ENCODE measurements around the gene TOP2A. TPM values are rescaled to one million over a fixed set of nuclear protein-coding genes. Genes with fewer than 3 reads are reported as not detected.

The TOP2A gene
- total and polyA plus RNA-seq, 4 donors: 0.25 to 4.4 (median 1.9) TPM

- H3K27me3 ChIP-seq (ENCODE audit: control insufficient read depth in 1 of 2, insufficient read depth in 2 of 2, low read length in 1 of 2): no peaks in the 10 kb centered on the region
- H3K27ac ChIP-seq (ENCODE audit: low read depth in 1 of 2, low read length in 2 of 2): no peak overlapping the region
- no peaks in the 10 kb centered on the region for H3K9me3 ChIP-seq (ENCODE audit: control insufficient read depth, low read length)
- WGBS, 2 donors: 19 to 25% methylated on average over 5 of the region's 5 CpGs
- ATAC-seq (ENCODE audit: low FRiP score) (no peak), DNase-seq (peak; percentile 28 to 29)
- no peaks in the 10 kb centered on the region for H3K4me1 ChIP-seq (ENCODE audit: control insufficient read depth in 1 of 2, insufficient read depth in 2 of 2, low read length in 2 of 2)
- no peaks in the 10 kb centered on the region for H3K36me3 ChIP-seq (ENCODE audit: control insufficient read depth in 1 of 2, insufficient read depth in 2 of 2, low read length in 1 of 2)
- H3K4me3 ChIP-seq (ENCODE audit: low read length in 2 of 2): no peak overlapping the region
- intact Hi-C loops (cut with DNase I): no loop called here
Observed at GRCh38 chr17:40436636-40437035, 18.9 kb upstream of the TOP2A start.

GRCh38 chr17:40433551-40434415 lies 16.1 kb upstream of the TOP2A start:
- Histone ChIP-seq H3K4me3 (ENCODE audit: low read length in 2 of 2) (no peak overlapping the region), H3K27ac (ENCODE audit: low read depth in 1 of 2, low read length in 2 of 2) (no peak overlapping the region), H3K27me3 (ENCODE audit: control insufficient read depth in 1 of 2, insufficient read depth in 2 of 2, low read length in 1 of 2) (no peaks in the 10 kb centered on the region), H3K36me3 (ENCODE audit: control insufficient read depth in 1 of 2, insufficient read depth in 2 of 2, low read length in 1 of 2) (no peaks in the 10 kb centered on the region), H3K4me1 (ENCODE audit: control insufficient read depth in 1 of 2, insufficient read depth in 2 of 2, low read length in 2 of 2) (no peaks in the 10 kb centered on the region), H3K9me3 (ENCODE audit: control insufficient read depth, low read length) (no peaks in the 10 kb centered on the region)
- intact Hi-C loops (cut with DNase I): no loop called here
- 88 to 91% methylated on average over 6 of the region's 6 CpGs for WGBS, 2 donors
- peak in 1 of 2 donors; percentile 75 for DNase-seq
- ATAC-seq (ENCODE audit: low FRiP score): peak; percentile 36

- no peak overlapping the region for H3K4me3 ChIP-seq (ENCODE audit: low read length in 2 of 2)
- H3K4me1 ChIP-seq (ENCODE audit: control insufficient read depth in 1 of 2, insufficient read depth in 2 of 2, low read length in 2 of 2): no peaks in the 10 kb centered on the region
- no peaks in the 10 kb centered on the region for H3K36me3 ChIP-seq (ENCODE audit: control insufficient read depth in 1 of 2, insufficient read depth in 2 of 2, low read length in 1 of 2)
- H3K9me3 ChIP-seq (ENCODE audit: control insufficient read depth, low read length): no peaks in the 10 kb centered on the region
- H3K27ac ChIP-seq (ENCODE audit: low read depth in 1 of 2, low read length in 2 of 2): no peak overlapping the region
- H3K27me3 ChIP-seq (ENCODE audit: control insufficient read depth in 1 of 2, insufficient read depth in 2 of 2, low read length in 1 of 2): no peaks in the 10 kb centered on the region
- ATAC-seq (ENCODE audit: low FRiP score): peak; percentile 65
- WGBS, 2 donors: 34 to 35% methylated on average over 2 of the region's 2 CpGs
- intact Hi-C loops (cut with DNase I): no loop called here
- peak; percentile 77 to 81 for DNase-seq
Observed at GRCh38 chr17:40432864-40433528, 15.3 kb upstream of the TOP2A start.

- no peaks in the 10 kb centered on the region for H3K4me1 ChIP-seq (ENCODE audit: control insufficient read depth in 1 of 2, insufficient read depth in 2 of 2, low read length in 2 of 2)
- no peaks in the 10 kb centered on the region for H3K36me3 ChIP-seq (ENCODE audit: control insufficient read depth in 1 of 2, insufficient read depth in 2 of 2, low read length in 1 of 2)
- no peak overlapping the region for H3K27ac ChIP-seq (ENCODE audit: low read depth in 1 of 2, low read length in 2 of 2)
- no peak overlapping the region for H3K4me3 ChIP-seq (ENCODE audit: low read length in 2 of 2)
- H3K9me3 ChIP-seq (ENCODE audit: control insufficient read depth, low read length): no peaks in the 10 kb centered on the region
- no peak for ATAC-seq (ENCODE audit: low FRiP score)
- intact Hi-C loops (cut with DNase I): no loop called here
- no peaks in the 10 kb centered on the region for H3K27me3 ChIP-seq (ENCODE audit: control insufficient read depth in 1 of 2, insufficient read depth in 2 of 2, low read length in 1 of 2)
- DNase-seq: no peak
- WGBS, 2 donors: 93 to 97% methylated on average over 3 of the region's 3 CpGs
Observed at GRCh38 chr17:40431231-40431602, 13.5 kb upstream of the TOP2A start.

- Histone ChIP-seq H3K27ac (ENCODE audit: low read depth in 1 of 2, low read length in 2 of 2) (no peak overlapping the region), H3K4me1 (ENCODE audit: control insufficient read depth in 1 of 2, insufficient read depth in 2 of 2, low read length in 2 of 2) (no peaks in the 10 kb centered on the region), H3K27me3 (ENCODE audit: control insufficient read depth in 1 of 2, insufficient read depth in 2 of 2, low read length in 1 of 2) (no peaks in the 10 kb centered on the region), H3K36me3 (ENCODE audit: control insufficient read depth in 1 of 2, insufficient read depth in 2 of 2, low read length in 1 of 2) (no peaks in the 10 kb centered on the region), H3K9me3 (ENCODE audit: control insufficient read depth, low read length) (no peaks in the 10 kb centered on the region), H3K4me3 (ENCODE audit: low read length in 2 of 2) (no peak overlapping the region)
- no peak for ATAC-seq (ENCODE audit: low FRiP score)
- WGBS, 2 donors: 95 to 96% methylated on average over 10 of the region's 10 CpGs
- intact Hi-C loops (cut with DNase I): no loop called here
- DNase-seq: peak in 1 of 2 donors; percentile 38
Observed at GRCh38 chr17:40430272-40431230, 12.9 kb upstream of the TOP2A start.

GRCh38 chr17:40427002-40427491 lies 9.4 kb upstream of the TOP2A start:
- H3K4me3 ChIP-seq (ENCODE audit: low read length in 2 of 2): no peak overlapping the region
- H3K27ac ChIP-seq (ENCODE audit: low read depth in 1 of 2, low read length in 2 of 2): no peak overlapping the region
- H3K4me1 ChIP-seq (ENCODE audit: control insufficient read depth in 1 of 2, insufficient read depth in 2 of 2, low read length in 2 of 2): no peaks in the 10 kb centered on the region
- intact Hi-C loops (cut with DNase I): no loop called here
- no peaks in the 10 kb centered on the region for H3K9me3 ChIP-seq (ENCODE audit: control insufficient read depth, low read length)
- no peaks in the 10 kb centered on the region for H3K27me3 ChIP-seq (ENCODE audit: control insufficient read depth in 1 of 2, insufficient read depth in 2 of 2, low read length in 1 of 2)
- no peaks in the 10 kb centered on the region for H3K36me3 ChIP-seq (ENCODE audit: control insufficient read depth in 1 of 2, insufficient read depth in 2 of 2, low read length in 1 of 2)
- ATAC-seq (ENCODE audit: low FRiP score) (no peak), DNase-seq (no peak)

GRCh38 chr17:40425741-40426140 lies 8.0 kb upstream of the TOP2A start:
- Histone ChIP-seq H3K27ac (ENCODE audit: low read depth in 1 of 2, low read length in 2 of 2) (no peak overlapping the region), H3K4me3 (ENCODE audit: low read length in 2 of 2) (no peak overlapping the region), H3K36me3 (ENCODE audit: control insufficient read depth in 1 of 2, insufficient read depth in 2 of 2, low read length in 1 of 2) (no peaks in the 10 kb centered on the region), H3K4me1 (ENCODE audit: control insufficient read depth in 1 of 2, insufficient read depth in 2 of 2, low read length in 2 of 2) (no peaks in the 10 kb centered on the region), H3K27me3 (ENCODE audit: control insufficient read depth in 1 of 2, insufficient read depth in 2 of 2, low read length in 1 of 2) (no peaks in the 10 kb centered on the region), H3K9me3 (ENCODE audit: control insufficient read depth, low read length) (no peaks in the 10 kb centered on the region)
- DNase-seq (no peak), ATAC-seq (ENCODE audit: low FRiP score) (no peak)
- 73 to 74% methylated on average over 4 of the region's 4 CpGs for WGBS, 2 donors
- intact Hi-C loops (cut with DNase I): no loop called here

GRCh38 chr17:40422990-40423633 lies 5.4 kb upstream of the TOP2A start:
- intact Hi-C loops (cut with DNase I): no loop called here
- DNase-seq (no peak), ATAC-seq (ENCODE audit: low FRiP score) (no peak)
- Histone ChIP-seq H3K27ac (ENCODE audit: low read depth in 1 of 2, low read length in 2 of 2) (no peak overlapping the region), H3K9me3 (ENCODE audit: control insufficient read depth, low read length) (no peaks in the 10 kb centered on the region), H3K4me1 (ENCODE audit: control insufficient read depth in 1 of 2, insufficient read depth in 2 of 2, low read length in 2 of 2) (no peaks in the 10 kb centered on the region), H3K36me3 (ENCODE audit: control insufficient read depth in 1 of 2, insufficient read depth in 2 of 2, low read length in 1 of 2) (no peaks in the 10 kb centered on the region), H3K27me3 (ENCODE audit: control insufficient read depth in 1 of 2, insufficient read depth in 2 of 2, low read length in 1 of 2) (no peaks in the 10 kb centered on the region), H3K4me3 (ENCODE audit: low read length in 2 of 2) (no peak overlapping the region)
- 85 to 86% methylated on average over 3 of the region's 3 CpGs for WGBS, 2 donors

Data from aorta (tissue), 5 donors.